Keratinocyte (primary cell): Measurements from ENCODE around the gene FYTTD1.

Experiments
- CTCF ChIP-seq, 3 experiments: IDR thresholded peaks in 1 of 3; conservative IDR thresholded peaks in 1 of 3; optimal IDR thresholded peaks in 1 of 3; 2 replicates in 2 of 3; 3 replicates in 1 of 3; pipeline versions ENCODE3 to v1.5.1; 2011; ENCODE audit warnings: low read length in 3 of 3, mild to moderate bottlenecking in 3 of 3, moderate library complexity in 2 of 3, control low read depth in 1 of 3, inconsistent platforms in 1 of 3; ENCODE audit not compliant: insufficient read depth in 2 of 3; ENCODE audit errors: extremely low read depth in 1 of 3
- EZH2 ChIP-seq: IDR thresholded peaks from one replicate; pipeline ENCODE4 v1.6.1; 2012; ENCODE audit warnings: inconsistent platforms, mild to moderate bottlenecking, low read length, moderate library complexity

- TF ChIP-seq EZH2 (no peak), CTCF (optimal IDR thresholded peaks at IDR 0.05 in 1 of 3, IDR thresholded peaks at IDR 0.05 in 1 of 3, conservative IDR thresholded peaks at IDR 0.05 in 1 of 3; ENCODE audit: extremely low read depth in 1 of 3, insufficient read depth in 2 of 3, low read length in 3 of 3) (no peak)
These were observed 32.5 kb downstream of the FYTTD1 start for GRCh38 chr3:197782230-197782629.
